Mesendoderm (in vitro differentiated cells): ENCODE measurements around the gene CDC5L.

Experiments
- DNase-seq: peaks from one replicate; pipeline ENCODE4 v3.0.0; 2013
- H2AK5ac ChIP-seq: 2 replicates; pipeline ENCODE4 v1.6.1; 2013; ENCODE audit warnings: low read length, inconsistent platforms
- H2BK120ac ChIP-seq: 2 replicates; pipeline ENCODE4 v1.6.1; 2013; ENCODE audit warnings: low read depth, mild to moderate bottlenecking, low read length, moderate library complexity, mixed read lengths
- H2BK15ac ChIP-seq: replicated peaks from 2 replicates; pipeline ENCODE4 v1.6.1; 2013; ENCODE audit warnings: low read depth, mild to moderate bottlenecking, moderate library complexity
- H2BK5ac ChIP-seq: 2 replicates; pipeline ENCODE4 v1.6.1; 2013; ENCODE audit warnings: low read length, inconsistent platforms
- H3K18ac ChIP-seq: 2 replicates; pipeline ENCODE4 v1.6.1; 2013; ENCODE audit warnings: mild to moderate bottlenecking, low read length, mixed read lengths
- H3K23ac ChIP-seq: one replicate; pipeline ENCODE4 v1.6.1; 2013; ENCODE audit warnings: low read length
- H3K27ac ChIP-seq: 2 replicates; pipeline ENCODE4 v1.5.1; 2013; ENCODE audit warnings: low read depth, mild to moderate bottlenecking, inconsistent platforms, low read length, moderate library complexity
- H3K27me3 ChIP-seq: 2 replicates; pipeline ENCODE4 v1.6.1; 2013; ENCODE audit warnings: low read length, control low read depth, mild to moderate bottlenecking, inconsistent platforms; ENCODE audit not compliant: insufficient read depth, poor library complexity
- H3K36me3 ChIP-seq: 2 replicates; pipeline ENCODE4 v1.6.1; 2013; ENCODE audit warnings: low read length, inconsistent platforms; ENCODE audit not compliant: control insufficient read depth, insufficient read depth
- H3K4ac ChIP-seq: one replicate; pipeline ENCODE4 v1.6.1; 2013; ENCODE audit warnings: low read depth, mild to moderate bottlenecking, low read length, moderate library complexity
- H3K4me1 ChIP-seq: 2 replicates; pipeline ENCODE4 v1.6.1; 2013; ENCODE audit warnings: low read depth, low read length, inconsistent platforms; ENCODE audit not compliant: control insufficient read depth
- H3K4me2 ChIP-seq: 2 replicates; pipeline ENCODE4 v1.6.1; 2013; ENCODE audit warnings: low read length
- H3K4me3 ChIP-seq: 2 replicates; pipeline ENCODE4 v1.5.1; 2013; ENCODE audit warnings: mild to moderate bottlenecking, low read length
- H3K56ac ChIP-seq: one replicate; pipeline ENCODE4 v1.6.1; 2013; ENCODE audit warnings: low read length
- H3K79me1 ChIP-seq: 2 replicates; pipeline ENCODE4 v1.6.1; 2013; ENCODE audit warnings: low read length, inconsistent platforms
- H3K79me2 ChIP-seq: 2 replicates; pipeline ENCODE4 v1.6.1; 2013; ENCODE audit warnings: mild to moderate bottlenecking, low read length; ENCODE audit not compliant: control insufficient read depth, insufficient read depth
- H3K9ac ChIP-seq: 2 replicates; pipeline ENCODE4 v1.6.1; 2013; ENCODE audit warnings: low read length, inconsistent platforms
- H4K5ac ChIP-seq: one replicate; pipeline ENCODE4 v1.6.1; 2013; ENCODE audit warnings: low read length
- H4K8ac ChIP-seq: one replicate; pipeline ENCODE4 v1.6.1; 2013; ENCODE audit warnings: low read depth, mild to moderate bottlenecking, control low read depth, low read length, moderate library complexity
- WGBS: extraction: QIAGEN DNeasy Blood & Tissue Kit; methylation state at CpG from one replicate; pipeline ENCODE4 v1.1.7; 2013; ENCODE audit warnings: low lambda C conversion rate, missing lambda C conversion rate; ENCODE audit not compliant: insufficient coverage; ENCODE audit errors: extremely low coverage; 5-methylcytosine and 5-hydroxymethylcytosine counted together

Gene CDC5L

GRCh38 chr6:44353336-44353735 lies 34.2 kb upstream of the CDC5L start:
- H2AK5ac ChIP-seq = no peak overlapping the region
- H3K79me2 ChIP-seq = no peaks in the 10 kb centered on the region
- H2BK120ac ChIP-seq = no peak overlapping the region
- DNase-seq = peak; percentile 8
- no peak overlapping the region for H2BK15ac ChIP-seq
- no peak overlapping the region for H3K56ac ChIP-seq
- no peak overlapping the region for H4K8ac ChIP-seq
- no peaks in the 10 kb centered on the region for H3K27me3 ChIP-seq
- H3K4me3 ChIP-seq = no peak overlapping the region
- no peaks in the 10 kb centered on the region for H3K4me1 ChIP-seq
- H3K23ac ChIP-seq = no peak overlapping the region
- H3K9ac ChIP-seq = no peak overlapping the region
- H3K36me3 ChIP-seq = no peaks in the 10 kb centered on the region
- H3K4me2 ChIP-seq = no peak overlapping the region
- no peaks in the 10 kb centered on the region for H3K79me1 ChIP-seq
- no CpG with 5 or more reads among the region's 2 CpGs for WGBS
- H3K4ac ChIP-seq = no peak overlapping the region
- H2BK5ac ChIP-seq = no peak overlapping the region
- H4K5ac ChIP-seq = no peak overlapping the region
- H3K18ac ChIP-seq = no peak overlapping the region
- H3K27ac ChIP-seq = no peak overlapping the region

- no peak overlapping the region for H3K4ac ChIP-seq
- no peak overlapping the region for H2BK15ac ChIP-seq
- no peak overlapping the region for H2BK120ac ChIP-seq
- H3K23ac ChIP-seq = no peak overlapping the region
- H3K9ac ChIP-seq = no peak overlapping the region
- no peak overlapping the region for H3K18ac ChIP-seq
- WGBS = no CpG with 5 or more reads among the region's 4 CpGs
- no peaks in the 10 kb centered on the region for H3K36me3 ChIP-seq
- H2BK5ac ChIP-seq = no peak overlapping the region
- H3K4me1 ChIP-seq = no peaks in the 10 kb centered on the region
- no peaks in the 10 kb centered on the region for H3K27me3 ChIP-seq
- H2AK5ac ChIP-seq = no peak overlapping the region
- no peaks in the 10 kb centered on the region for H3K79me2 ChIP-seq
- no peak overlapping the region for H4K8ac ChIP-seq
- H4K5ac ChIP-seq = no peak overlapping the region
- no peak for DNase-seq
- H3K56ac ChIP-seq = no peak overlapping the region
- H3K4me2 ChIP-seq = no peak overlapping the region
- H3K4me3 ChIP-seq = no peak overlapping the region
- no peaks in the 10 kb centered on the region for H3K79me1 ChIP-seq
- H3K27ac ChIP-seq = no peak overlapping the region
These were observed 31.9 kb upstream of the CDC5L start for GRCh38 chr6:44355640-44356039.

GRCh38 chr6:44356487-44356886 lies 31.0 kb upstream of the CDC5L start:
- no peak overlapping the region for H2BK120ac ChIP-seq
- no peak overlapping the region for H3K4me2 ChIP-seq
- H3K79me1 ChIP-seq = no peaks in the 10 kb centered on the region
- no peak overlapping the region for H2BK15ac ChIP-seq
- no peak overlapping the region for H3K9ac ChIP-seq
- no peak overlapping the region for H3K4me3 ChIP-seq
- no peak overlapping the region for H2AK5ac ChIP-seq
- no peaks in the 10 kb centered on the region for H3K4me1 ChIP-seq
- H3K18ac ChIP-seq = no peak overlapping the region
- H3K27ac ChIP-seq = no peak overlapping the region
- H3K56ac ChIP-seq = no peak overlapping the region
- WGBS = no CpG with 5 or more reads among the region's 1 CpG
- no peak overlapping the region for H4K5ac ChIP-seq
- no peaks in the 10 kb centered on the region for H3K79me2 ChIP-seq
- H3K23ac ChIP-seq = no peak overlapping the region
- H4K8ac ChIP-seq = no peak overlapping the region
- H2BK5ac ChIP-seq = no peak overlapping the region
- no peak overlapping the region for H3K4ac ChIP-seq
- DNase-seq = no peak
- no peaks in the 10 kb centered on the region for H3K27me3 ChIP-seq
- no peaks in the 10 kb centered on the region for H3K36me3 ChIP-seq

GRCh38 chr6:44359973-44360372 lies 27.5 kb upstream of the CDC5L start:
- no peak overlapping the region for H3K4me2 ChIP-seq
- H3K27ac ChIP-seq = no peak overlapping the region
- no peak for DNase-seq
- no peaks in the 10 kb centered on the region for H3K27me3 ChIP-seq
- no peak overlapping the region for H3K23ac ChIP-seq
- no peak overlapping the region for H4K8ac ChIP-seq
- no peak overlapping the region for H3K18ac ChIP-seq
- no peaks in the 10 kb centered on the region for H3K79me1 ChIP-seq
- no peak overlapping the region for H3K4ac ChIP-seq
- no peaks in the 10 kb centered on the region for H3K79me2 ChIP-seq
- H3K9ac ChIP-seq = no peak overlapping the region
- H3K36me3 ChIP-seq = no peaks in the 10 kb centered on the region
- H2BK5ac ChIP-seq = no peak overlapping the region
- H2BK15ac ChIP-seq = no peak overlapping the region
- H3K56ac ChIP-seq = no peak overlapping the region
- no peaks in the 10 kb centered on the region for H3K4me1 ChIP-seq
- no peak overlapping the region for H2AK5ac ChIP-seq
- no peak overlapping the region for H4K5ac ChIP-seq
- no CpG with 5 or more reads among the region's 3 CpGs for WGBS
- no peak overlapping the region for H3K4me3 ChIP-seq
- H2BK120ac ChIP-seq = no peak overlapping the region

GRCh38 chr6:44361947-44362346 lies 25.6 kb upstream of the CDC5L start:
- H3K36me3 ChIP-seq = no peaks in the 10 kb centered on the region
- H3K4ac ChIP-seq = no peak overlapping the region
- no peak overlapping the region for H3K4me3 ChIP-seq
- no peak overlapping the region for H3K18ac ChIP-seq
- H3K79me1 ChIP-seq = no peaks in the 10 kb centered on the region
- no peak overlapping the region for H2BK5ac ChIP-seq
- H3K4me1 ChIP-seq = no peaks in the 10 kb centered on the region
- H3K27me3 ChIP-seq = no peaks in the 10 kb centered on the region
- H2BK15ac ChIP-seq = no peak overlapping the region
- no peak overlapping the region for H3K56ac ChIP-seq
- H3K9ac ChIP-seq = no peak overlapping the region
- no peak overlapping the region for H2BK120ac ChIP-seq
- H2AK5ac ChIP-seq = no peak overlapping the region
- WGBS = no CpG with 5 or more reads among the region's 6 CpGs
- H4K8ac ChIP-seq = no peak overlapping the region
- no peak overlapping the region for H4K5ac ChIP-seq
- H3K4me2 ChIP-seq = no peak overlapping the region
- no peak overlapping the region for H3K27ac ChIP-seq
- no peaks in the 10 kb centered on the region for H3K79me2 ChIP-seq
- DNase-seq = no peak
- no peak overlapping the region for H3K23ac ChIP-seq

DNA sequence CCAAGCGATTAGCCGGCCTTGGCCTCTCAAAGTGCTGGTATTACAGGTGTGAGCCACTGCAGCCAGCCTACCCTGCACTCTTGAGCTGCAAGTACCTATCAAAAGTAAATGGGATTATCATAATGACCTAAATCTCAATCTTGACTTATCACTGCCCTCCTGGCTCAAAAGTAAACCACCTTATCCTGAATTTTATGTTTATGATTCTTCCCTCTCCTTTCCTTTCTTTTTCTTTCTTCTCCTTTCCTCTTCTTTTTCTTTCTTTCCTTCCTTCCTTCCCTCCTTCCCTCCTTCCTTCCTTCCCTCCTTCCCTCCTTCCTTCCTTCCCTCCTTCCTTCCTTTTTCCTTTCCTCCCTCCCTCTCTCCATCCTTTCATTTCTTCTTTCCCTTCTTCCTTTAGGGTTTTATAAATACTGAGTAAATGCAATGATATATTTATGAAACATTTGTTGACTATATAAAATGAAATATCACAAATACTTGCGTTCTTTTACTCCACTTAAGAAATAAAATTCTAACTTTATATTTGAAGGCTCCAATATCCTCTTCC lies 24.1 kb upstream of the CDC5L start:
- Histone ChIP-seq H3K79me1 (no peaks in the 10 kb centered on the region), H3K27me3 (no peaks in the 10 kb centered on the region), H4K5ac (no peak overlapping the region), H3K9ac (no peak overlapping the region), H3K18ac (no peak overlapping the region), H3K56ac (no peak overlapping the region), H3K4me2 (no peak overlapping the region), H3K4me3 (no peak overlapping the region), H2BK120ac (no peak overlapping the region), H3K36me3 (no peaks in the 10 kb centered on the region), H3K4ac (no peak overlapping the region), H3K4me1 (no peaks in the 10 kb centered on the region), H3K79me2 (no peaks in the 10 kb centered on the region), H2BK5ac (no peak overlapping the region), H4K8ac (no peak overlapping the region), H3K27ac (no peak overlapping the region), H2AK5ac (no peak overlapping the region), H2BK15ac (no peak overlapping the region), H3K23ac (no peak overlapping the region)
- no peak for DNase-seq
- no CpG with 5 or more reads among the region's 3 CpGs for WGBS
